GM12865 (cell line): ENCODE measurements around the gene LACC1.

Experiments used
- DNase-seq: peaks from one replicate; pipeline ENCODE4 v3.0.0; 2010; ENCODE audit warnings: low read depth
- H3K4me3 ChIP-seq: 2 replicates; pipeline ENCODE4 v1.5.1; 2011; ENCODE audit warnings: mild to moderate bottlenecking, low read depth, low read length, control low read depth
- TF ChIP-seq, protein P1 (sequence below): IDR thresholded peaks from 2 replicates; pipeline ENCODE4 v1.5.1; 2011; ENCODE audit warnings: low read length, control low read depth, low read depth, inconsistent platforms; ENCODE audit not compliant: insufficient read depth; ENCODE audit errors: missing control alignments

The LACC1 gene

DNA sequence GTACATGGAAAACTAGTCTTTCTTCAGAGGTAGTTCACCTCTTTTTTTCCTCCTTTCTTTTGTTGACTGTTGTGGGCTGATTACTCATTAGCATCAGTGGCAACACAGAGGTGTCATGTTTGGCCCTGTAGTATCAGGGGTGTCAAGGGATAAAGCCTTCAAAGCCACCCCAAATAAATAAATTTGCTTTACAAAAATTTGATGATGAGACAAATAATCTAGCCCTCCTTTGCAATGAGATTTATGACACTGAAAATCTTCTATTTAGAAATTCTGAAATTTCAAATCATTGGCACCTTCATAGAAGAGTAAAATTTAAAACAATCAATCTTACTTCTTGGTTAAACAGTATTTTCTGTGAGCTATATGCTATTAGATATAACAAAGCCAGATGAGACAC is 1.9 kb downstream of the LACC1 start:
- no peak for DNase-seq
- TF ChIP-seq, protein P1, sequence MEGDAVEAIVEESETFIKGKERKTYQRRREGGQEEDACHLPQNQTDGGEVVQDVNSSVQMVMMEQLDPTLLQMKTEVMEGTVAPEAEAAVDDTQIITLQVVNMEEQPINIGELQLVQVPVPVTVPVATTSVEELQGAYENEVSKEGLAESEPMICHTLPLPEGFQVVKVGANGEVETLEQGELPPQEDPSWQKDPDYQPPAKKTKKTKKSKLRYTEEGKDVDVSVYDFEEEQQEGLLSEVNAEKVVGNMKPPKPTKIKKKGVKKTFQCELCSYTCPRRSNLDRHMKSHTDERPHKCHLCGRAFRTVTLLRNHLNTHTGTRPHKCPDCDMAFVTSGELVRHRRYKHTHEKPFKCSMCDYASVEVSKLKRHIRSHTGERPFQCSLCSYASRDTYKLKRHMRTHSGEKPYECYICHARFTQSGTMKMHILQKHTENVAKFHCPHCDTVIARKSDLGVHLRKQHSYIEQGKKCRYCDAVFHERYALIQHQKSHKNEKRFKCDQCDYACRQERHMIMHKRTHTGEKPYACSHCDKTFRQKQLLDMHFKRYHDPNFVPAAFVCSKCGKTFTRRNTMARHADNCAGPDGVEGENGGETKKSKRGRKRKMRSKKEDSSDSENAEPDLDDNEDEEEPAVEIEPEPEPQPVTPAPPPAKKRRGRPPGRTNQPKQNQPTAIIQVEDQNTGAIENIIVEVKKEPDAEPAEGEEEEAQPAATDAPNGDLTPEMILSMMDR: no peak
- H3K4me3 ChIP-seq: no peak overlapping the region

DNA sequence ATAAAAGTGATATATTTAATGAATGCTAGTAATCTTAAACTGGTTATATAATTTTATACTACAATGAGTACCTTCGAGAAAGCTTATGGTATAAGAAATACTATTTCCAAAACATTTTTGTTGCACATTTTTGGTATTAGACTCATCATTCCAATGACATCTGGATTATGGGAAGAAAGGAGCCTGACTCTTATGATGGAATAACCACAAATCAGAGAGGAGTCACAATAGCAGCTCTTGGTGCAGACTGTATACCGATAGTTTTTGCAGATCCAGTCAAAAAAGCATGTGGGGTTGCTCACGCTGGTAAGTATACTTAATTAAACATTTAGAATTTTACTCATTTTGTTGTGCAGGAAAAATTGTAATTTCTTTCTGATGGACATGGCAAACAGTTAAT is 3.9 kb downstream of the LACC1 start:
- no peak for DNase-seq
- H3K4me3 ChIP-seq: no peak overlapping the region
- TF ChIP-seq, protein P1: no peak

DNA sequence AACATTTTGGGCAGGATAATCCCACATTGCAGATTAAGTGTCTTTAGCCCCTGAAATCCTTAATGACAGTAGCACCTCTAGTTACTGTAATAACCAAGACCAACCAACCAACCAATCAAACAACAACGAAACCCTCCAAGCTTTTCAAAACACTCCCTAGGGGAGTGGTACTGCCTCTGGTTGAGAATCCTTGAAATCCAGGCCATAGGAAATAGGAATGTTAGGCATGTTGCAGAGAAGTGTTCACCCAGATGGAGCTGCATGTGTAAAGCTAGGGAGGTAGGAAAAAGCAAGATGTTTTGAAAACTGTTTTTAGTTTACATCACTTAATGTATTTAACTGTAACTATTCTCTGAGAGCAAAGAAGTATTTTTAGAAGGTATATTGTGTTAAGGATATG is 4.5 kb downstream of the LACC1 start:
- TF ChIP-seq, protein P1: no peak
- no peak for DNase-seq
- no peak overlapping the region for H3K4me3 ChIP-seq

DNA sequence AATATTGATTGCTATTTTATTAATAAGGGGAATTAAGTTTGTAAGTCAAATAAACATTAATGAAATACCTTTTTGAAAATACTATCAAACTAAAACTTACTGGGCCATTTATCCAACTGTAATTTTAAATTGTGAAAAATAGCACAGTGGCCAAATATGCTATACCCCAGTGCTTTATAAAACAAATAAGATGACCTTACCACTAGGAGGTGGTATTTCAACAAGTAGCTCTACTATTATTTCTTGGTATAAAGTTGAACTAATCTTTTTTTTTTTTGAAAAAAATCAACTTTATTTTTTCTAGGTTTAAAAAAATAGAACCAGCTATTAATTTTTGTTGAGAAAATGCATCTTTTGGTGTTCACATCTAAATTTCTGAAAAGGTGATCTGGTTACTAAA is 14.7 kb downstream of the LACC1 start:
- no peak for DNase-seq
- H3K4me3 ChIP-seq: no peak overlapping the region
- TF ChIP-seq, protein P1: no peak

DNA sequence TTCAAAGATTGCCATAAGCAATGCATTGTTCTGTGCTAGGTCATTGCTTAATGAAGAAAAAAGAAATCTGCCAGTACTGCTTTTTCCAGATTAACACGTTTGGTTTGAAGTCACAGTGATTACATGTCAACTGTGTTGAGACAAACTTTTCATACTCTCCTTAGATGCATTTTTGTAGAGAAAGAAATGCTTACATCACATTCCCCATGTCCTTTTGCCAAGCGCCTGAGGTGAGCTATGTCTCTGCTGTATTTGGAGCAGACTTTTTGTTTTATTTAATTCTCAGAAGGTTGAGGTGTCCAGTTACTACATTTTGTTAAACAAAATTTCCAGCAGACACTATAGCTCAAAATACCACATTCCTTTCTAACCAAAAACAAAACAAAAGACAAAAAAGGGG is 16.2 kb downstream of the LACC1 start:
- TF ChIP-seq, protein P1: no peak
- DNase-seq: no peak
- H3K4me3 ChIP-seq: no peak overlapping the region

DNA sequence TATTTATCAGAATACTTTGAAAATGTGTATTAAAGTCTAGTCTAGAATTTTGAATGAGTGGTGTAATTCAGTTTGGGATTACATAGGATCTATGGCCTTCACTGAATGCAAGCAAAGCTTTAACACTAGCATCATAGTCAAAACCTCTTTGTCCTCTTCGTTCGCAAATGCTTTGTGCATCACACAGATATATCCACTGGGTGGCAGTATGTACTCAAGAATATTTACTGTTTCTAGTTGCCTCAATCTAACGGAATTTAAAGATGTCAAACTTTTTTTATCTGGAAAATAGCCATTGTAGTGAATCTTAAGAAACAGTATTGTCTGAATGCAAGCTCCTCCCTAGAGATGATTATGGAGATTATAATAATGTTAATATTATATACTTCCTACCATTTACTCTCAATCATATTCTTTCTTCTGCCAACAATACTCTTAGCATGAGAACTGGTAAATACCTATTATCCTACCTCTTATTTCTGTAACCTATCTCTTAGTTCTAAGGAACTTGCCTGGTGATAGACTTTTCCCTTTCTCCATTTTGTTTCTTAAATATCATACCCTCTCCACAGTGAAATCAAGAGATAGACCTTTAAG is 25.8 kb downstream of the LACC1 start:
- peak; percentile 69 for DNase-seq
- no peak overlapping the region for H3K4me3 ChIP-seq
- TF ChIP-seq, protein P1: peak; percentile 50
